MM.1S (cell line): ENCODE measurements around the gene ZDHHC1.

Experiments
- CTCF ChIP-seq: fragments of 300-600 bp; sonication (generic); IDR thresholded peaks from 2 replicates; pipeline ENCODE4 v1.5.1; 2016; ENCODE audit warnings: antibody characterized with exemption, low read length, mixed read lengths
- EZH2 ChIP-seq: fragments of 300-600 bp; sonication (generic); optimal IDR thresholded peaks from 2 replicates; pipeline ENCODE3; 2017; ENCODE audit warnings: low read depth, mild to moderate bottlenecking, antibody characterized with exemption, low read length, mixed read lengths

- TF ChIP-seq CTCF (no peak), EZH2 (no peak)
Measured at GRCh38 chr16:67446968-67447507, 30.8 kb upstream of the ZDHHC1 start.
